Kidney epithelial cell (primary cell): ENCODE measurements around the gene PLD4. TPM values are rescaled to one million over a fixed set of nuclear protein-coding genes. Genes with fewer than 3 reads are reported as not detected.

Experiments
- DNase-seq: peaks from one replicate; pipeline ENCODE4 v3.0.0-alpha.2; 2010; ENCODE audit warnings: low read depth
- H3K27me3 ChIP-seq: 2 replicates; pipeline ENCODE4 v1.6.0; 2011; ENCODE audit warnings: low read length; ENCODE audit not compliant: control insufficient read depth, insufficient read depth
- H3K36me3 ChIP-seq: 2 replicates; pipeline ENCODE4 v1.5.1; 2011; ENCODE audit warnings: low read length; ENCODE audit not compliant: control insufficient read depth, insufficient read depth
- H3K4me3 ChIP-seq: 2 replicates; pipeline ENCODE4 v1.5.1; 2011; ENCODE audit warnings: low read depth, mild to moderate bottlenecking, control low read depth, low read length
- CTCF ChIP-seq: IDR thresholded peaks from 2 replicates; pipeline ENCODE4 v1.5.1; 2011; ENCODE audit warnings: mild to moderate bottlenecking, moderate library complexity, low read length, control low read depth, inconsistent platforms; ENCODE audit not compliant: insufficient read depth, poor library complexity, severe bottlenecking
- total RNA-seq: library from RNA; depleted of rRNA; stranded (reverse); fragments of >200 nt; gene quantifications from 2 replicates; pipeline ENCODE4 v1.2.3, GENCODE V29; 2015

PLD4 gene
- total RNA-seq, 1 donor from 2014 or later, result 0.04 TPM

- Histone ChIP-seq H3K36me3 (peaks cover 4% of the 10 kb centered on the region), H3K4me3 (no peak overlapping the region), H3K27me3 (no peaks in the 10 kb centered on the region)
- TF ChIP-seq CTCF, result no peak
- no peak for DNase-seq
Measured at GRCh38 chr14:104877806-104878550, 46.7 kb upstream of the PLD4 start.

- no peak overlapping the region for H3K4me3 ChIP-seq
- DNase-seq, result no peak
- H3K27me3 ChIP-seq, result no peaks in the 10 kb centered on the region
- peaks cover 6% of the 10 kb centered on the region for H3K36me3 ChIP-seq
- no peak for TF ChIP-seq CTCF
Measured at GRCh38 chr14:104878582-104878981, 46.1 kb upstream of the PLD4 start.

- Histone ChIP-seq H3K36me3 (peaks cover 6% of the 10 kb centered on the region), H3K27me3 (no peaks in the 10 kb centered on the region), H3K4me3 (no peak overlapping the region)
- DNase-seq, result no peak
- TF ChIP-seq CTCF, result no peak
Measured at GRCh38 chr14:104879201-104879982, 45.3 kb upstream of the PLD4 start.

GRCh38 chr14:104879983-104880565, 44.6 kb upstream of the PLD4 start:
- H3K36me3 ChIP-seq, result peaks cover 6% of the 10 kb centered on the region
- H3K27me3 ChIP-seq, result no peaks in the 10 kb centered on the region
- no peak for DNase-seq
- H3K4me3 ChIP-seq, result no peak overlapping the region
- no peak for TF ChIP-seq CTCF

- Histone ChIP-seq H3K27me3 (no peaks in the 10 kb centered on the region), H3K36me3 (peaks cover 6% of the 10 kb centered on the region), H3K4me3 (no peak overlapping the region)
- no peak for DNase-seq
- no peak for TF ChIP-seq CTCF
Measured at GRCh38 chr14:104880584-104881210, 44.0 kb upstream of the PLD4 start.
